NOMO-1 (cell line): ENCODE measurements around the gene CABLES2.

Source experiments
- DNase-seq, 2 experiments: peaks; one replicate each; lab custom pipeline; 2025; ENCODE audit not compliant: unreplicated experiment in 2 of 2; lab: John Stamatoyannopoulos, UW

The CABLES2 gene

DNA sequence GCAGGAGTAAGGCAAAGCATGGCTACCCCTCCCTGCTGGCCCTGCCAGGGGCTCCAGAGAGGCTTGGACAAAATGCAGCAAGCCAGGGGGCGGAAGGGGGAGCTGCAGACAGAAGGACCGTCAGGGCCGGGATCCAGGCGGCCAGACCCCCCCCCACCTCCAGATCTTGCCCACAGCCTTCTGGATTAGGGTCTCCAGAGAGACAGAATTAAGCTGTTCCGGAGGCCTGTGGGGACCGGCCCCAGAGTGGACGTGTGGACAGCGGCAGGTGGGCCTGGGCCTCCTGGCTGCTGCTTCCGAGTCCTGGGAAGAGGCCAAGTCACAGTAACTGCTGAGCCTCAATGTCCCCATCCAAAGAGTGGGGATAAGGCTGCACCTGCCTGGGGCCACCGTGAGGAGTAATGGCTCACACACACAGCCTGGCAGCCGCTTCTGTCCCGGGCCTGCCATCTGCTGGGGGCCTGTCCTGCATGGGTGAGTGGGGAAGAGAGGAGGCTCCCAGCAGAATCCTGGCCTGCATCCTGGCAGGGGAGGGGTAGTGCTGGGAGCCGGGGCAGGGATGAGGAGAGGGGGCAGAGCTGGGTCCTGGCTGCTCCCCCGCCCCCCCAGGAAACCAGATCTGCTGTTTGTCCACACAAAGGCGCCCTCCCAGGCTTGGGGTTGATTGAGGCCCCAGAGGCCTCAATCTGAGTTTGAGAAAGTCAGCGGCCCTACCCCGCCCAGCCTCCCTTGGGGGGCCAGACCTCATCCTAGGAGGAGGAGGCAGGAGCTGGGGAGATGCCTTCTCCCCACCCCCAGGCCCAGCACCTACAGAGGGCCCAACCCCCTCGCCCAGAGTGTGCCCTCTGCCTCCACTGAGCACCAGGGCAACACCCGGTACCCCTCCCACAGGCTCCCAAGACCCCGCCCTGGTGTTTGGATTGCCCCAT lies 43.8 kb downstream of the CABLES2 start:
- no peak for DNase-seq

GRCh38 chr20:62362590-62362940 lies 44.5 kb downstream of the CABLES2 start:
- no peak for DNase-seq

GRCh38 chr20:62361799-62362589 lies 45.1 kb downstream of the CABLES2 start:
- no peak for DNase-seq

- DNase-seq = no peak
Measured at GRCh38 chr20:62360854-62361798, 46.0 kb downstream of the CABLES2 start.

DNA sequence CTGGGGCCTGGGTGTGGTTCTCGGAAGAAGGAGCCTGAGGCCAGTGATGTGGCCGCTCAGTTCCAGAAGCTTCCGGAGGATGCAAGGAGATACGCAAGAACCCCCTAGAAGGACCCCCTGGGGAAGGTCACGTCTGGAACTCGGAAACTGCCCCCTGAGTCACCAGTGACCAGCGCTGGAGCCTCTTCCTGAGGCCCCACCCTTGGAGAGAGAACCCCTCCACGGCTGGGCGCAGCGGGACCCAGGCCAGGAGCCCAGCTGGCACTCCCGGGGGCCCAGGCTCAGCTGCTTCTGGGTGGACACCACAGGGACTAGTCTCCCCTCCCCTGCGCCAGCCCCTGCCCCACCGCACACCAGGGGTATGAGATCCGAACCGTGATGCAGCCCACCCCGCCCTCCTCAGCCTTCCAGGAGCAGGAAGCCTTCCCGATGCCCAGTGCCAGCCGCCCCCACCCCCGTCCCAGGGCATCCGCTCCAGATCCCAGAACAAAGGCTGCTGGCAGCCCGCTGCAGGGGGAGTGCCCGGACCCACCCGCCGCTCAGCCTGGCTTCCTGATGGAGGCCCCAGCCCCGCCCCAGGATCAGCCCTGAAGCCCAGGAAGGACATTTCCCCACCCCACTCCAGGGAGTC lies 47.5 kb downstream of the CABLES2 start:
- DNase-seq = no peak

DNA sequence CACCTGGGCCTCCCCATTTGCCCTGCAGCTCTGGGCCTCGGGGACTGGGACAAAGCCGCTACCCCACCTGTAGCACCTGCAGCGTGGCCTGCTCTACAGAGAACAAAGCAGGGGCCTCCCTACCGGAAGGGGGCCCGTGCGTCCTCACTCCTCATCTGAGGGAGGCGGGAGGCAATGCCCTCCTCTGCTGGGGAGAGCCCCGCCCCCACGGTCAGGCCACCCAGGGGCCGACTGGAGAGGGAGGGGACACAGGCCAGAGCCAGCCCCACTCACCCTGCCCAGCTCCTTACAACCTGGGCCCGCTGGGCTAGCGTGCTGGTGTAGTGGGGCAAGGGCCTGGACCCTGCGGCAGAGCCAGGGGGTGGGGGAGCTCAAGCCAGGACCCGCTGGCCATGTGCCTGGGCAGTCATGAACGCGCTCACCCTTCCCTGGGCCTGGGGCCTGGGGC lies 48.0 kb downstream of the CABLES2 start:
- DNase-seq = no peak

DNA sequence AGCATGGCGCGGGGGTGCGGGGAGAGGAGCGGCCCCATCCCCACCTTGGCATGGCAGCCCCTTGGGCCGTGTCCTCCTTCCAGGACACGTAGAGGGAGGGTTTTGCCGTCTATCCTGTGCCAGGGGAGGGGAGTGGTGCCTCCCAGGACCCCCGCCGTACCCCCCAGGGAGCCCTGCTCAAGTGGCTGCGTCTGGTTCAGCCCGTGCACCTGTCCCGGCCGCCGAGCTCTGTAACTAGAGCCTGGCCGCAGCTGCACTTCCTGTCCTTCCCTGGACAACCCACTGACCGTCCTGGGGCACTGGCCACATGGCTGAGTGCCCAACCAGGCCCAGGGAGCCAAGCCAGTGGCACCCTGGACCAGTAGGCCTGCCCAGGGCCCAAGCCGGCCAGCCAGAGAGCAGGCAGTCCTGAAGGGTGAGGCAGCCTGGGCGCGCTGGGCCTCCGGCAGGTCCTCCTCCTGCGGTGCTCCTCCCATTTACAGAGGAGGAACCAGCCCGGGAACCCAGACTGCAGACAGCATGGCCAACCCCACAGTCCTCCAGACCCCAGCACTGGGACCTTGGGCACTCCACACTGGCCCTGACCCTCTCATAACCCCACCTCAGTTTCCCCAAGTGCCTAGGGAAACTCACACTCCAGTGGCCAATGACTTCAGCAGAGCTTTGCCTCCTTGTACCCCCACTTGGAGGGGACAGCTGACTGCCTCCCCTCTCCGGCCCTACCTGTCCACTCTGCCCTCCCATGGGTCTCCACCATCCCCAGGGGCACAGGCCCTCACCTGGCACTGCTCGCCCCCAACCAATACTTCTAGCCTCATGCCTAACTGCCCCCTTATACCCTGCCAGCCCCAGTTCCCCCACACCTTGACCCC lies 48.7 kb downstream of the CABLES2 start:
- no peak for DNase-seq

- no peak for DNase-seq
Measured at GRCh38 chr20:62357681-62358080, 49.4 kb downstream of the CABLES2 start.

DNA sequence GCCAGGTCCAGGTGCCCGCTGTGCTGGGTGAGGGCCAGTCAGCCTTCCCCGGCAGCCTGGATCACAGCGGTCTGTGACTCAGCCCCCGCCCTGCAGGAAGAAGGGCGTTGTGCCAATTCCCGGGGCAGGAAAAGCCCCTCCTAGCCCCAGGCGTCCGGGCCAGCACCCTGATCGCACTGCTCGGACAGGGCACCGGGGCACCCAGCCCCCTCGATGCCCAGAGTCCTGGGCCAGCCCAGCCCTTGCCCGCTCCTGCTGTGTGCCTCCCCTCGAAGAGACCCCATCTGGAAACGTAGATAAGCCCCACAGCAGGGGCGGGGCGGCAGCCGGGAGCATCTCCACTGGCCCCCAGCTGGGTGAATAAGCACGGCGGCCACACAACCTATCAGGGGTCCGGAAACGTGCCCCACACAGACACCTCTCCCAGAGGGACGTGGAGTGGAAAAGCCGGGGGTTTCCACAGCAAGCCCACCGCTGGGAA lies 49.9 kb downstream of the CABLES2 start:
- DNase-seq = no peak

DNA sequence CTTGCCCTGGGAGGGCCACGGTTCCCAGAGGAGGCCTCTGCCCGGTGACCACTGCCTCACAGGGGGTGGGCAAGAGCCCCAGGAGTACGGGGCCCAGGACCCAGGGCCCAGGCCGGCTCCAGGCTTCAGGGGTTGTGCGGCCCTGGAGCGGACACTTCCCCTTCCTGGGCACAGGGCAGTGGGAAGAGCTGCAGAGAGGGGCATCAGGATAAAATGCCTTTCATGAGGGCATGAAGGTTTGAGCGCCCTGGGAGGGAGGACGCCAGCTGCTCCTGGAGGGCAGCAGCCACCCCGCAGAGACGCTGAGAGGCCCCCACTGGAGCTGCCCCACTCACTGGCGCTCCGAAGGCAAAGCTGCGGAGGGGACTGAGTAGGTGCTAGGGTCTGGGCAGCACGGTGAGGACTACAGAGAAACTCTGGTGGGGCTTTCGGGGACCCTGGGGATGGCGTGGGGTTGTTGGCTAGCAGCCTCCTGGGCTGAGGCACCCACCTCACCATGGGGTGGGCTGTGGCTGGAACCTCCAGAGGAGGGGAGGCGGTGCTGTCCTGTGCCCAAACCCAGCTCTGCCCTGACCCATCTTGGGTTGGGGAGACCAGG lies 50.4 kb downstream of the CABLES2 start:
- DNase-seq = no peak

GRCh38 chr20:62355878-62356588 lies 51.1 kb downstream of the CABLES2 start:
- DNase-seq = no peak

GRCh38 chr20:62355516-62355877 lies 51.6 kb downstream of the CABLES2 start:
- DNase-seq = no peak

DNA sequence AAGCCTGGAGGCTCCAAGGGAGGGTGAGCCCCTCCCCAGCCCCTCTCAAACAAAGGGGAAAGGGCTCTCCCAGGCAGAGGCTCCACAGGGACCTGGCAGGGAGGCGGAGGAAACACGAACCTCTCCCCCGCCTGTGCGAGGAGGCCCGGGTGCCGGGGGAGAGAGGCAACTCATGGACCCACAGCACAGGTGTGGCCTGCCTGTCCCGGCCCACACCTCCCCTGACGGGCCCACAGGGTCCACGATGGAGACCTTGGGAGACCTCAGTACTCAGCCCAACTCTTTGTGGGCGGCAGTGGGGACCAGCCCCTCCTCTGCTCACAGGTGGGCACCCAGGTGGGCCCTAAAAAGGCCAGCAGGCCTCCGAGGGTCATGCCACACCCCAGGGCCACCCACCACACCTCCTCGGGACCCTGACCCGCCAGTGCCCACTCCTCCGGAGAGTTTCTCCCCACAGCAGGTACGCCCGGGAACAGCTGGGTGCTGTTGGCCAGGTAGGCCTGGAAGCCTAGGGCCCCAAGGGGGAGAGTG lies 52.2 kb downstream of the CABLES2 start:
- no peak for DNase-seq

GRCh38 chr20:62354031-62354808 lies 52.9 kb downstream of the CABLES2 start:
- no peak for DNase-seq

GRCh38 chr20:62353289-62354030 lies 53.6 kb downstream of the CABLES2 start:
- no peak for DNase-seq
